Measurements from ENCODE around the gene SAMM50. TPM values are rescaled to one million over a fixed set of nuclear protein-coding genes. Genes with fewer than 3 reads are reported as not detected.

SAMM50 gene
- total RNA-seq, 1 experiment from 2014 or later = 40.8 TPM

GRCh38 chr22:43923631-43924464 lies 31.4 kb upstream of the SAMM50 start, which contains the start of gene PNPLA3:
Gene PNPLA3 (plus strand): TSS chr22:43923805. CDS start chr22:43923912, 107 bp downstream.
- peak; percentile 57 for DNase-seq (ENCODE audit: low read depth, low spot score)
- ChIA-PET RAD21 (ENCODE audit: low non-redundant PET in 1 of 2, low total read pairs in 2 of 2, uncharacterized antibody in 2 of 2, unreplicated experiment in 2 of 2) (no interaction called here), CTCF (interaction anchor here (1.0 to 2.1 kb wide), 4 partner anchors 21 to 41 kb away, joined by 4 to 13 read pairs (median 5); no protein-coding TSS in a partner anchor), POLR2A (interaction anchor here (0.7 to 1.7 kb wide), 4 partner anchors 9 to 753 kb away, joined by 3 to 4 read pairs (median 4); partner anchors contain the start of gene SAMM50)
- Histone ChIP-seq H3K9me2 (ENCODE audit: insufficient read depth) (no peaks in the 10 kb centered on the region), H2AFZ (ENCODE audit: low read depth, low read length, poor library complexity, severe bottlenecking) (peak within 1 kb of the TSS; percentile 98), H3K27ac (ENCODE audit: low read depth, low read length) (peak within 1 kb of the TSS; percentile 90), H3K79me2 (ENCODE audit: insufficient read depth, low read length) (no peaks in the 10 kb centered on the region), H3K4me1 (ENCODE audit: control insufficient read depth in 1 of 2, insufficient read depth in 2 of 2, low read length in 2 of 2) (peaks cover 40 to 46% of the 10 kb centered on the region in 2 experiments), H3K36me3 (ENCODE audit: control insufficient read depth in 1 of 2, insufficient read depth in 2 of 2, low read length in 2 of 2) (no peaks in the 10 kb centered on the region), H3K4me2 (ENCODE audit: low read length) (peak within 1 kb of the TSS; percentile 98), H3K9me3 (ENCODE audit: control insufficient read depth in 1 of 2, insufficient read depth in 1 of 2, low read depth in 1 of 2, low read length in 2 of 2) (no peaks in the 10 kb centered on the region), H3K27me3 (ENCODE audit: insufficient read depth, low read length) (no peaks in the 10 kb centered on the region), H3K4me3 (replicated peaks in 1 of 2; ENCODE audit: low read depth in 1 of 2, low read length in 2 of 2) (peak within 1 kb of the TSS; percentile 69 to 71), H4K20me1 (ENCODE audit: insufficient read depth) (no peaks in the 10 kb centered on the region), H3K9ac (ENCODE audit: low read length) (peak within 1 kb of the TSS; percentile 80)
- ATAC-seq = peak; percentile 86
- TF ChIP-seq POLR2A (IDR thresholded peaks at IDR 0.05; ENCODE audit: borderline replicate concordance, extremely low read depth, insufficient read depth, insufficient read length) (peak; percentile 81), ZFX (IDR thresholded peaks at IDR 0.05) (peak; percentile 78), SIN3A (IDR thresholded peaks at IDR 0.05; ENCODE audit: low read depth) (peak; percentile 53; the same call in 1 of the 2 replicates), EZH2 (IDR thresholded peaks at IDR 0.05) (no peak), ATF3 (IDR thresholded peaks at IDR 0.05) (no peak), POLR2AphosphoS5 (IDR thresholded peaks at IDR 0.05; ENCODE audit: low read depth, low read length) (peak; percentile 83), MAX (IDR thresholded peaks at IDR 0.05) (peak; percentile 82), SP1 (IDR thresholded peaks at IDR 0.05; ENCODE audit: low read depth) (peak; percentile 32; the same call in 1 of the 2 replicates)
- TF ChIP-seq, protein P1, sequence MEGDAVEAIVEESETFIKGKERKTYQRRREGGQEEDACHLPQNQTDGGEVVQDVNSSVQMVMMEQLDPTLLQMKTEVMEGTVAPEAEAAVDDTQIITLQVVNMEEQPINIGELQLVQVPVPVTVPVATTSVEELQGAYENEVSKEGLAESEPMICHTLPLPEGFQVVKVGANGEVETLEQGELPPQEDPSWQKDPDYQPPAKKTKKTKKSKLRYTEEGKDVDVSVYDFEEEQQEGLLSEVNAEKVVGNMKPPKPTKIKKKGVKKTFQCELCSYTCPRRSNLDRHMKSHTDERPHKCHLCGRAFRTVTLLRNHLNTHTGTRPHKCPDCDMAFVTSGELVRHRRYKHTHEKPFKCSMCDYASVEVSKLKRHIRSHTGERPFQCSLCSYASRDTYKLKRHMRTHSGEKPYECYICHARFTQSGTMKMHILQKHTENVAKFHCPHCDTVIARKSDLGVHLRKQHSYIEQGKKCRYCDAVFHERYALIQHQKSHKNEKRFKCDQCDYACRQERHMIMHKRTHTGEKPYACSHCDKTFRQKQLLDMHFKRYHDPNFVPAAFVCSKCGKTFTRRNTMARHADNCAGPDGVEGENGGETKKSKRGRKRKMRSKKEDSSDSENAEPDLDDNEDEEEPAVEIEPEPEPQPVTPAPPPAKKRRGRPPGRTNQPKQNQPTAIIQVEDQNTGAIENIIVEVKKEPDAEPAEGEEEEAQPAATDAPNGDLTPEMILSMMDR (IDR thresholded peaks at IDR 0.05 in 2 of 3, conservative IDR thresholded peaks at IDR 0.05 in 1 of 3; ENCODE audit: borderline replicate concordance in 1 of 3, insufficient read depth in 1 of 3, low read depth in 2 of 3, low read length in 2 of 3) = peak in 2 of 3 experiments; percentile 33 to 36; a peak in 3 of 6 replicates
- BruUV-seq (replicated peaks) = no TSS peak
- intact Hi-C loops (cut with micrococcal nuclease) = no loop called here
